Muscle layer of colon (tissue), 2 donors: ENCODE measurements around the gene RAET1E.
"Not testable (repeated sequence)": the region's sequence is repeated elsewhere in the genome, so short reads cannot be mapped to it uniquely, and the experiment has no call there.

Source experiments
- H3K27ac ChIP-seq: one replicate; pipeline ENCODE4 v1.7.0; 2013; ENCODE audit warnings: low read depth, mild to moderate bottlenecking, low read length, moderate library complexity
- H3K27me3 ChIP-seq, 2 donors: one replicate each; pipeline ENCODE4 v1.7.0; 2013; ENCODE audit warnings: low read length in 2 of 2, mild to moderate bottlenecking in 2 of 2; ENCODE audit not compliant: insufficient read depth in 2 of 2, control insufficient read depth in 1 of 2
- H3K36me3 ChIP-seq: one replicate; pipeline ENCODE4 v1.7.0; 2013; ENCODE audit warnings: mild to moderate bottlenecking, low read length; ENCODE audit not compliant: insufficient read depth
- H3K4me1 ChIP-seq: one replicate; pipeline ENCODE4 v1.7.0; 2013; ENCODE audit warnings: mild to moderate bottlenecking, low read length; ENCODE audit not compliant: insufficient read depth
- H3K4me3 ChIP-seq, 2 donors: one replicate each; pipeline ENCODE4 v1.7.0; 2013; ENCODE audit warnings: low read length in 2 of 2, low read depth in 1 of 2, mild to moderate bottlenecking in 1 of 2, moderate library complexity in 1 of 2
- H3K9ac ChIP-seq: one replicate; pipeline ENCODE4 v1.7.0; 2013; ENCODE audit warnings: low read length
- H3K9me3 ChIP-seq: one replicate; pipeline ENCODE4 v1.7.0; 2013; ENCODE audit warnings: mild to moderate bottlenecking, low read length
- donor health status: abdominal sarcoma.
- donor health status: Adenocarcinoma of cecum.

The RAET1E gene

DNA sequence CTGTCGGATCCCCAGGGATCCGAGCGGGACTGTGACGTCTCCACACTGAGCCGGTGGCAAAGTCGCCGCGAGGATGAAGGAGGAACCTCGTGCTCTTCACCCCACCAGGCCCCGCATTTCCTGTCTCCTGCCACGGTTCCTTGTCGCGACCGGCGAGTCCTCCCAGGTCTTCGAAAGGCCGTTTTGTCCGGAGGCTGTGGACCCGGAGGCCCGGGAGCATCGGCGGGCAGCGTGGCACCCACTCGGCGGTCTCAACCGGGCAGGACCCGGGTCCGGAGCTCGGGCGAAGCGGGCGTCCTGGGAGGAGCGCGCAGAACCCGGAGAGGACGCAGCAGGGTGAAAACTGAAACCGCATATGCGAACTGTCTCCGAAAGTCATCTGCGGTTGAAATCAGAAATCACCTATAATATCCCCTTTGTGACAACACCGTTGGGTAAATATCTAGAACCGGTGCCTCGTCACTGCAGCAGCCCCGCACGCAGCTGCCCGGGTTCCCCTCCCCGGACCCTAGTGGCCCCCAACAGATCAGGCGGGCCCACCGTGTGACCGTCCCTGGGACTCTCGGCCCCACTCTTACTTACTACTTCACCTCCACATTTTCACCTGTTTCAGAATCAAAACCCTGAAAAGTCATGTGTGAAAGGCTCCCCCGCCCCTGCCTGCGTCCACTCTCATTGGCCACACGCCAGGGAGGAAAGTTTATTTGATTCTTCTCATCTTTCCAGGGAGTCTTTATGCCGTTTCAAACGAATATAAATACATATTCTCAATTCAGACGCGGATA is 40.9 kb upstream of the RAET1E start:
- Histone ChIP-seq H3K4me3 (peak overlapping the region; percentile 44 to 46), H3K36me3 (no peaks in the 10 kb centered on the region), H3K9me3 (no peaks in the 10 kb centered on the region), H3K9ac (no peak overlapping the region), H3K27me3 (peaks cover 77 to 80% of the 10 kb centered on the region in 2 donors), H3K27ac (no peak overlapping the region), H3K4me1 (peaks cover 13% of the 10 kb centered on the region)

DNA sequence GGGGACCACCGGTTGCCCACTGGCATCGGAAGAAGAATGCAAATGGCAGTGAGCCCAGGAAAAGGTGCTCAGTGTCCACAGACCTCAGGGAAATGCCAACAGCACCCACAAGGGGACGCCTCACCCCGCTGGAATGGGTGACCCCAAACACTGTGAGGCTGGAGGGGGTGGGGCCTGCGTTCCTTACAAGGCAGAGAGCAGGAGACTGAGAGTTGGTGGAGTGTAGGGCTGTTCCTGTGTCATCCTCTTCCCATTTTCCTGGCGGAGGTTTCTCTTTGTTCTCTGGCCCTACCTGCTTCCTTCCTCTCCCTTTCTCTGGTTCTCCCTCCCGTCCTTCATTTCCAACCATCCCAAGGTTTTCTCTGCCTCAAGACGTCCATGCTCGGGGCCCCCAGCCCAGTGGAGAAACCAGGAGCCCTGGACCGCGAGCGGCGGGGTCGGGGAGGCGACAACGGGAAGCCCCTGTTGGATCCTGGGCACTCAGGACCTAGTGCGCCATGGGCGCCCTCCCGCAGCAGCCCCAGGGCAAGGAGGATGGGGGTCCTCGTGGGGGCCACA is 40.2 kb upstream of the RAET1E start:
- not testable (repeated sequence) for H3K36me3 ChIP-seq, H3K27ac ChIP-seq, H3K9me3 ChIP-seq, H3K9ac ChIP-seq
- Histone ChIP-seq H3K4me3 (peak overlapping the region in 1 of 2 donors; percentile 44), H3K27me3 (peaks cover 83 to 86% of the 10 kb centered on the region in 2 donors), H3K4me1 (peaks cover 13% of the 10 kb centered on the region)

DNA sequence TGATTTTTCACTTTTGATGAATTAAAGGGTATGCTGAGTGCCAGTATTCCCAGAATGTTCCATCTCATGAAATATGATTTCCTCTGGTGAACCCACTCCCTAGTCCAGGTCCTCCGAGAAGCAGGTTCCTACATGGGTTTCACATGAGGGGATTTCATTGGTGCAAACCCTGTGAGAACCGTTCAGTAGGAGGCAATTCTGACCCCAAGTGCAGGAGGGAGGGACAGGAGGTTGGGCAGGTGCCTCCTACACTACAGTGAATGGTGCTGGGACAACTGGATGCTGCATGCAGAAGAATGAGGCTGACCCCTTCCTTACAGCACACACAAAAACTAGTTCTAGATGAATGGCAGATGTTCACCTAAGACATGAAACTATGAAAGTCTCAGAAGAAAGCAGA is 38.8 kb upstream of the RAET1E start:
- no peak overlapping the region for H3K27ac ChIP-seq
- H3K4me3 ChIP-seq, result no peak overlapping the region
- peaks cover 81 to 83% of the 10 kb centered on the region in 2 donors for H3K27me3 ChIP-seq
- H3K4me1 ChIP-seq, result peaks cover 13% of the 10 kb centered on the region
- no peaks in the 10 kb centered on the region for H3K9me3 ChIP-seq
- no peak overlapping the region for H3K9ac ChIP-seq
- H3K36me3 ChIP-seq, result no peaks in the 10 kb centered on the region

DNA sequence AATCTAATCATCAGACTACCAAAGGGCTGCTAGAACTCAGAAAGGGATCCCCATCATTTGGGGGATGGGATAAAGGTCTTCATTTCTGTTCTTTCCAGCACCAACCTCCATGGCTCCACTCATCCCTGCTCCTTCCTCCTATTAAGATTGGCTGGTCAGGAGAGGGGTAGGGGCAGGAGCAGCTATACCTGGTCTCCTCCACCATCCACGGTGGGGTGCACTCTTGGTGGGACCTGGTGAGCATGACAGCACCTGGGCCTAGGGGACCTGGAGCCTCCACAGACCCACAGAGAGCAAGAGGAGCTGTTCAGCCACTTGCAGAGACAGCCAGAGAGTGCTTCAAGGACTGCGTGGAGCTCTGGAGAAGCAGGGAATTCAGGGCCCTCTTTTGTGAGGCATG is 37.8 kb upstream of the RAET1E start:
- no peak overlapping the region for H3K9ac ChIP-seq
- H3K9me3 ChIP-seq, result no peaks in the 10 kb centered on the region
- H3K36me3 ChIP-seq, result no peaks in the 10 kb centered on the region
- H3K27ac ChIP-seq, result no peak overlapping the region
- peaks cover 82 to 83% of the 10 kb centered on the region in 2 donors for H3K27me3 ChIP-seq
- no peak overlapping the region for H3K4me3 ChIP-seq
- H3K4me1 ChIP-seq, result peaks cover 13% of the 10 kb centered on the region

DNA sequence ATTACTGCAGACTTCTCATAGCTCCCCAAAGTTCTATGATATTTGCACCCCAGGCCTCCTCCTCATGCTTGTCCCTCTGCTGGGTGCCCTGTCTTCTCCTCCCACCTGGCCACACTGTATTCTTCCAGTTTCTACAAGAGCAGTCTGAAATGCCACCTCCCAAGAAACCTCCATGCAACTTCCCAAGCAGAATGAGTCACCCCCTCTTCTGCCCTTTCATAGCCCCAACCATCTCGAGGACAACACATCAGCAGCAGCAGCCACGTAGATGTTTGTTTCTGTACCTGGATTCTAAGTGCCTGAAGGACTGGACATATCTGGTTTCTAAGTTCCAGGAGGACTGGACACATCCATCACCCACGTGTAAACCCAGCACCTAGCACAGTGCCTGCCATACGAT is 37.3 kb upstream of the RAET1E start:
- no peak overlapping the region for H3K9ac ChIP-seq
- H3K36me3 ChIP-seq, result no peaks in the 10 kb centered on the region
- H3K4me3 ChIP-seq, result no peak overlapping the region
- H3K4me1 ChIP-seq, result peaks cover 13% of the 10 kb centered on the region
- no peaks in the 10 kb centered on the region for H3K9me3 ChIP-seq
- no peak overlapping the region for H3K27ac ChIP-seq
- peaks cover 79 to 81% of the 10 kb centered on the region in 2 donors for H3K27me3 ChIP-seq

DNA sequence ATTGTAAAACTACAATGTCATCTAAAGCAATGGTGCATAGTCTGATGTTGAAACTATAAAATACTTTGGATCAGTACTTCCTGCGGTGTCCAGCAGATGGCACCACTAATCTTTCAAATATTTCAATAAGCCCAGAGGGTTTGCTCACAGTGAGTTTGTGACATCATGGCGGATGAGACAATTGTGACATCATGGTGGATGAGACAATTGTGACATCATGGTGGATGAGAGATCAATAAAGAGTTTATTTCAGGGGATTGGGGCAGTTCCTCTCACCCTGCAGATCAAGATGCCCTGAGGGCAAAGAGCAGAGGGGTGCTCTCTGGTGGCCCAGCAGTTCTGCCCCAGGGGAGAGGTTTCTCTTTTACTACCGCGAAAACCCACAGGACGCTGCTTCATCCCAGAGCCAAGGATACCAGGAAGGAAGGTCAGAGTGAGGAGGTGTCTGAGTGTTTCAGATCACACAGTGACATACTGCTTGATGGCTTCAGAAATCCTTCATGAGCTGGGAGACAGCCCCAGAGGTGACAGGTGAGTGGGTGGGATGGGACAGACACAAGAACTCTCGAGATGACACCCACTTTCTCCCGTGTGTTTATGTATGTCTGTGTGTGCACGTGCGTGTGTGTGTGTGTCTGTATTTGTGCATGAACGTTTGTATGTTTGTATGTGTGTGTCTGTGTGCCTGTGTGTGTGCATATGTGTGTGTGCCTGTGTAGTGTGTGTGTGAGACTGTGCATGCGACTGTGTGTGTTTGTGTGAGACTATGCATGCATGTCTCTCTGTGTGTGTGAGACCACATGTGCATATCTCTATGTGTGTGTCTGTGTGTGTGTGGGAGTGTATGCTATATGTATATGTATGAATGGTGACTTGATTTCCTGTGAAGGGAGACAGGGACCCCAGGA is 36.6 kb upstream of the RAET1E start:
- Histone ChIP-seq H3K36me3 (no peaks in the 10 kb centered on the region), H3K4me3 (no peak overlapping the region), H3K9ac (no peak overlapping the region), H3K27me3 (peaks cover 77 to 78% of the 10 kb centered on the region in 2 donors), H3K9me3 (no peaks in the 10 kb centered on the region), H3K27ac (no peak overlapping the region), H3K4me1 (peaks cover 13% of the 10 kb centered on the region)

DNA sequence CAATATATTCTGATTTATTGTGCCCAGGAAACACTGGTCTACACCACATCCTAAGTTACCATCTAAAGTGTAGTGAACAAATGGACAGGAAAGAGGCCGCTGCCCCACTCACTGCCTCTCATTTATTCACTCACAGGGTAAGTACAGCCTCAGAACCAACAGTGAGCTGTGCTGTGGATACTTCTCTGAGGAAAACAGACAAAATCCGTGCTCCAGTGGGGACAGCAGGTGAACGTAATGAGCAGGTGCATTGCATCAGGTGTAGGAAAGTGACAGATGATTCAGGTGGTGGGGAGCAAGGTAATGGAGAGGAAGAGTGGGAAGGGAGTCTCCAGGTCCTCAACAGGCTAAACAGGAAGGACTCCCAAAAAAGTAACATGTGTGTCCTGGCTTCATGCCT is 35.5 kb upstream of the RAET1E start:
- H3K4me3 ChIP-seq, result no peak overlapping the region
- peaks cover 72% of the 10 kb centered on the region in 2 donors for H3K27me3 ChIP-seq
- H3K27ac ChIP-seq, result no peak overlapping the region
- H3K9me3 ChIP-seq, result no peaks in the 10 kb centered on the region
- H3K4me1 ChIP-seq, result peaks cover 3% of the 10 kb centered on the region
- H3K36me3 ChIP-seq, result no peaks in the 10 kb centered on the region
- no peak overlapping the region for H3K9ac ChIP-seq

DNA sequence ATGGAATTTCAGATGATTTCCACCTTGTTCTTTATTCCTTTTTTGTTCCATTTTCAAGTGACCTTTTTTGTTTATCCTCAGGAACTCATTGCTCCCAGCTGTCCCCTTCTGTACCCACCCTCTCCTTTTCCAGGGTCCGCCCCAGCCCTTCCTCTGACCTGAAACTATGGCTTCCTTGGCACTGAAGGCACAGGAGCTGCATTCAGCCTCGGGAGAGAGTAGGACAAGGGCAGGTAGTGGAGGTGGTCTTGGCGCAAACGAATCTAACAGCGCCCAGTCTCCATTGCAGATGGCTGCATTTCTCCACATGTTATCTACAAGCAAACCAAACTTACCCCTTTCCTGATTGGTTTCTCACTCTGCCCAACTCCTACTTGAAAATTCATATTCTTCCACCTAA is 35.1 kb upstream of the RAET1E start:
- Histone ChIP-seq H3K4me1 (no peaks in the 10 kb centered on the region), H3K27ac (no peak overlapping the region), H3K9ac (no peak overlapping the region), H3K36me3 (no peaks in the 10 kb centered on the region), H3K9me3 (no peaks in the 10 kb centered on the region), H3K4me3 (no peak overlapping the region), H3K27me3 (peaks cover 68 to 69% of the 10 kb centered on the region in 2 donors)

DNA sequence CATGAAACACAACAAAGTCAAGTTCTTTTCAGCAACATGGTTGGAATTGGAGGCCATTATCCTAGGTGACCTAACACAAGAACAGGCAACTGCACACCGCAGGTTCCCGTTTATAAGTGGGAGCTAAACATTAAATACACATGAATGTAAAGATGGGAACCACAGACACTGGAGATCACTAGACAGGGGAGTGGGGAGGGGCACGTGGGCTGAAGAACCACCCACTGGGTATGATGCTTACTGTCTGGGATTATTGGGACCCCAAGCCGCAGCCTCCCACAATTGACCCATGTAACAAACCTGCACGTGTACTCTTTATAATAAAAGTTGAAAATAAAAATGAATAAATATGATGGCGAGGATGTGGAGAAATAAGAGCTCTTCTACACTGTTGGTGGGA is 33.6 kb upstream of the RAET1E start:
- H3K27me3 ChIP-seq, result peaks cover 55% of the 10 kb centered on the region in 2 donors

DNA sequence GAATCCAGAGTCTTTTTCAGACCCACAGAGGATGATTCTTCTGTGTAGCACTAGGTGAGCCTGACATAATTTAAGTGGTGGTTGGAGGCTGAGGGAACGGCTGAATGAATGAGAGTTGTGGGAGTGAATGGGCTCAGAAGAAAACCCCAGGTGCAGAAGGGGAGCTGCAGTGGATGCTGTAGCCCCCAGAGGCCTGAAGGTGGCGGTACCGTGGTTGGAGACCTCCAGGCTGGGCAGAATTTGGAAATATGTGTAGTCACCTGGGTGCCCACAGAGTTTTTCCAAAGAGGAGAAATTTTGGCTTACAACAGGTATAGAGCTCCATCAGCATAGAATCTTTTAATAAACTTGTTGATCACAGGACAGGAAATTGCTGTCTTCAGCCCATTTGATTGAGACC is 31.5 kb upstream of the RAET1E start:
- peaks cover 36 to 39% of the 10 kb centered on the region in 2 donors for H3K27me3 ChIP-seq
- H3K27ac ChIP-seq, result no peak overlapping the region
- H3K9ac ChIP-seq, result no peak overlapping the region
- H3K4me3 ChIP-seq, result no peak overlapping the region
- no peaks in the 10 kb centered on the region for H3K4me1 ChIP-seq
- no peaks in the 10 kb centered on the region for H3K9me3 ChIP-seq
- no peaks in the 10 kb centered on the region for H3K36me3 ChIP-seq

More for the DNA sequence above, 33.6 kb upstream of the RAET1E start:
- Histone ChIP-seq H3K9me3 (no peaks in the 10 kb centered on the region), H3K9ac (no peak overlapping the region), H3K27ac (no peak overlapping the region), H3K4me1 (no peaks in the 10 kb centered on the region), H3K4me3 (no peak overlapping the region), H3K36me3 (no peaks in the 10 kb centered on the region)

DNA sequence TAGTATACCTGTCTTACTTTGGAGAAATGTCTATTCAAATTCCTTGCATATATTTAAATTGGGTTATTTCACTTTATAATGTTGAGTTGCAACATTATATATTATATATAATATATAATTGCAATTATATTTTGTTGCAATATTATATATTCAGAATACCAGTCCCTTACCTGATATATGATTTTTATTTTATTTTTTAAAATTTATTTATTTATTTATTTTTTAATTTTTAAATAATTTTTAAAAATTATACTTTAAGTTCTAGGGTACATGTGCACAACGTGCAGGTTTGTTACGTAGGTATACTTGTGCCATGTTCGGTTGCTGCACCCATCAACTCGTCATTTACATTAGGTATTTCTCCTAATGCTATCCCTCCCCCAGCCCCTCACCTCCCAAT is 29.1 kb upstream of the RAET1E start:
- H3K36me3 ChIP-seq, H3K27ac ChIP-seq, H3K9ac ChIP-seq, H3K9me3 ChIP-seq, H3K4me1 ChIP-seq, H3K4me3 ChIP-seq: not testable (repeated sequence)
- H3K27me3 ChIP-seq, result peaks cover 30 to 42% of the 10 kb centered on the region in 2 donors
